HCT116 (cell line): ENCODE results near the gene MUC4. TPM values are rescaled to one million over a fixed set of nuclear protein-coding genes. Genes with fewer than 3 reads are reported as not detected.
"Not testable (repeated sequence)": the region's sequence is repeated elsewhere in the genome, so short reads cannot be mapped to it uniquely, and the experiment has no call there.

Source experiments
- ATAC-seq: fragments of 200-7000 bp; cut with Tn5 transposase; 2 replicates; pipeline ENCODE4 v1.9.1; 2020; ENCODE audit warnings: mild to moderate bottlenecking, moderate library complexity
- BruUV-seq: library from RNA; stranded (reverse); fragments of 400-500 nt; replicated peaks from 2 replicates; lab custom pipeline; 2021; lab: Mats Ljungman, UMichigan
- CTCF ChIA-PET: fragments of 300-600 bp; sonication (Branson Sonifier 250); formaldehyde crosslinking; loops from one replicate; lab custom pipeline; 2021; ENCODE audit warnings: antibody characterized with exemption; lab: Charles Lee
- POLR2A ChIA-PET: fragments of 300-600, 350-600 bp; sonication (Branson Sonifier 250); formaldehyde crosslinking; loops from one replicate; lab custom pipeline; 2021; ENCODE audit warnings: antibody characterized with exemption; lab: Charles Lee
- RAD21 ChIA-PET, 2 experiments: fragments of 300-600 bp; sonication (Branson Sonifier 250); formaldehyde crosslinking; loops; one replicate each; lab custom pipeline; 2023; ENCODE audit warnings: low total read pairs in 2 of 2; ENCODE audit not compliant: uncharacterized antibody in 2 of 2, unreplicated experiment in 2 of 2, low non-redundant PET in 1 of 2; lab: Charles Lee
- DNase-seq: peaks from one replicate; pipeline ENCODE4 v3.0.0-alpha.2; 2010; ENCODE audit warnings: low read depth, low spot score
- H2AFZ ChIP-seq: fragments of 200-600 bp; shearing (Covaris generic), sonication (generic); 2 replicates; pipeline ENCODE4 v1.6.1; 2017; ENCODE audit warnings: low read depth, mixed run types, mixed read lengths, antibody characterized with exemption, low read length; ENCODE audit not compliant: poor library complexity, severe bottlenecking
- H3K27ac ChIP-seq: 2 replicates; pipeline ENCODE4 v1.5.1; 2012; ENCODE audit warnings: low read depth, low read length
- H3K27me3 ChIP-seq: fragments of 200-600 bp; sonication (generic); 2 replicates; pipeline ENCODE4 v1.6.1; 2016; ENCODE audit warnings: mixed run types, low read length, mixed read lengths; ENCODE audit not compliant: insufficient read depth
- H3K36me3 ChIP-seq, 2 experiments: fragments of 200-500 bp in 1 of 2; fragments of 200-600 bp in 1 of 2; sonication (Bioruptor generic) in 1 of 2; sonication (generic) in 1 of 2; 2 replicates each; pipeline versions ENCODE4 v1.5.1 to v1.6.1; 2014 to 2016; ENCODE audit warnings: low read length in 2 of 2, inconsistent platforms in 1 of 2, mixed read lengths in 1 of 2, mixed run types in 1 of 2; ENCODE audit not compliant: insufficient read depth in 2 of 2, control insufficient read depth in 1 of 2
- H3K4me1 ChIP-seq, 2 experiments: fragments of 200-600 bp in 1 of 2; sonication (generic) in 1 of 2; 2 replicates each; pipeline versions ENCODE4 v1.5.1 to v1.6.1; 2012 to 2017; ENCODE audit warnings: low read length in 2 of 2, inconsistent platforms in 1 of 2, mild to moderate bottlenecking in 1 of 2, mixed read lengths in 1 of 2, mixed run types in 1 of 2, moderate library complexity in 1 of 2; ENCODE audit not compliant: insufficient read depth in 2 of 2, control insufficient read depth in 1 of 2
- H3K4me2 ChIP-seq: fragments of 200-600 bp; sonication (generic); 2 replicates; pipeline ENCODE4 v1.6.1; 2017; ENCODE audit warnings: mixed run types, low read length, mixed read lengths
- H3K4me3 ChIP-seq, 2 experiments: fragments of 200-600 bp in 1 of 2; sonication (generic) in 1 of 2; replicated peaks in 1 of 2; 2 replicates each; pipeline ENCODE4 v1.5.1; 2011 to 2016; ENCODE audit warnings: low read length in 2 of 2, control low read depth in 1 of 2, low read depth in 1 of 2, mild to moderate bottlenecking in 1 of 2, mixed read lengths in 1 of 2, mixed run types in 1 of 2
- H3K79me2 ChIP-seq: fragments of 200-600 bp; sonication (generic); 2 replicates; pipeline ENCODE4 v1.6.1; 2017; ENCODE audit warnings: mild to moderate bottlenecking, mixed run types, low read length, moderate library complexity, mixed read lengths; ENCODE audit not compliant: insufficient read depth
- H3K9ac ChIP-seq: fragments of 200-600 bp; sonication (generic); 2 replicates; pipeline ENCODE4 v1.6.1; 2016; ENCODE audit warnings: low read length, mixed read lengths
- H3K9me2 ChIP-seq: fragments of 200-600 bp; sonication (generic), shearing (Covaris generic); 2 replicates; pipeline ENCODE4 v1.6.1; 2017; ENCODE audit warnings: mixed run types, mild to moderate bottlenecking, moderate library complexity; ENCODE audit not compliant: insufficient read depth
- H3K9me3 ChIP-seq, 2 experiments: fragments of 200-500 bp in 1 of 2; fragments of 200-600 bp in 1 of 2; sonication (Bioruptor generic) in 1 of 2; sonication (generic) in 1 of 2; 2 replicates each; pipeline ENCODE4 v1.6.1; 2014 to 2017; ENCODE audit warnings: low read length in 2 of 2, mixed read lengths in 2 of 2, inconsistent platforms in 1 of 2, low read depth in 1 of 2, mild to moderate bottlenecking in 1 of 2, mixed run types in 1 of 2, moderate library complexity in 1 of 2; ENCODE audit not compliant: control insufficient read depth in 1 of 2, insufficient read depth in 1 of 2
- H4K20me1 ChIP-seq: fragments of 200-600 bp; sonication (generic), shearing (Covaris generic); 2 replicates; pipeline ENCODE4 v1.6.1; 2017; ENCODE audit warnings: mixed run types, mild to moderate bottlenecking, moderate library complexity; ENCODE audit not compliant: insufficient read depth
- CBX3 ChIP-seq: IDR thresholded peaks from 2 replicates; pipeline ENCODE4 v1.6.1; 2012; ENCODE audit warnings: low read depth
- CEBPB ChIP-seq: IDR thresholded peaks from 2 replicates; pipeline ENCODE4 v1.6.1; 2012; ENCODE audit warnings: low read depth
- POLR2A ChIP-seq: IDR thresholded peaks from 2 replicates; pipeline ENCODE4 v1.7.0; 2011; ENCODE audit warnings: borderline replicate concordance; ENCODE audit not compliant: insufficient read depth, insufficient read length; ENCODE audit errors: extremely low read depth
- SP1 ChIP-seq: IDR thresholded peaks from 2 replicates; pipeline ENCODE4 v1.6.1; 2012; ENCODE audit warnings: low read depth
- SRF ChIP-seq: IDR thresholded peaks from 2 replicates; pipeline ENCODE4 v1.6.1; 2012; ENCODE audit warnings: low read depth
- intact Hi-C: fragments of 100-400 bp; cut with micrococcal nuclease; formaldehyde crosslinking; loops from 2 replicates; pipeline ENCODE4 v1.10.0; 2022
- total RNA-seq: library from RNA; stranded (reverse); gene quantifications from one replicate; pipeline ENCODE4 v1.2.1, GENCODE V29; 2021; ENCODE audit not compliant: unreplicated experiment
- TF ChIP-seq, protein P1 (sequence below): IDR thresholded peaks from 2 replicates; pipeline ENCODE4 v1.6.1; 2012
- TF ChIP-seq, protein P2 (sequence below): IDR thresholded peaks from 2 replicates; pipeline ENCODE4 v1.6.1; 2011; ENCODE audit warnings: mild to moderate bottlenecking, low read length, moderate library complexity; ENCODE audit not compliant: insufficient replicate concordance; ENCODE audit errors: extremely low read depth
- TF ChIP-seq, protein P3 (sequence below), 3 experiments: fragments of 200-600 bp in 1 of 3; sonication (generic) in 1 of 3; IDR thresholded peaks in 2 of 3; conservative IDR thresholded peaks in 1 of 3; 2 replicates each; pipeline ENCODE4 v1.5.1; 2012 to 2017; ENCODE audit warnings: low read depth in 2 of 3, low read length in 2 of 3, antibody characterized with exemption in 1 of 3, borderline replicate concordance in 1 of 3, control low read depth in 1 of 3, mild to moderate bottlenecking in 1 of 3, mixed read lengths in 1 of 3, mixed run types in 1 of 3, moderate library complexity in 1 of 3; ENCODE audit not compliant: insufficient read depth in 1 of 3
- TF ChIP-seq, protein P4 (sequence below): IDR thresholded peaks from 2 replicates; pipeline ENCODE4 v1.6.1; 2012
- TF ChIP-seq, protein P5 (sequence below): IDR thresholded peaks from 2 replicates; pipeline ENCODE4 v1.6.1; 2012; ENCODE audit warnings: low read depth

The MUC4 gene
- total RNA-seq, 1 experiment from 2014 or later, result 0.64 TPM

DNA sequence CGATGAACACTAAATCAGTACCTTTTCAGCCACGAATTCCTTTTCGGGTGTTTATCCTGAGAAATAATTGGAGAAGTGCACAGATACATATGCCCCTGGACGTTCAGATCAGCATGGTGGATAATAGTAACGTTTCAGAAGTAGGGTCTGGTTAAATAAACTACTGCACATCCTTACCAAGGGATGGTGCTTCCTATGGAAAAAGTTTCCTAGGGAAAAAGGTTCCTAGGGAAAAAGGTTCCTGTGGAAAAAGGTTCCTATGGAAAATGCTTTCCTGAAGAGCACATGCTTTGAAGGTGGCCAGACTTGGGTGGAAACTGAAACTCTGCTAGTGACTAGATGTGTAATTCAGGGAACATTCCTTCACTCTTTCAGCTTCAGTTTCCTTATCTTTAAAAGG, 62.6 kb downstream of the MUC4 start:
- H3K27me3 ChIP-seq, H3K79me2 ChIP-seq, POLR2A ChIA-PET, BruUV-seq, H3K9me2 ChIP-seq, H2AFZ ChIP-seq, H3K9me3 ChIP-seq, RAD21 ChIA-PET, H3K36me3 ChIP-seq, H4K20me1 ChIP-seq: not testable (repeated sequence)
- intact Hi-C loops, result loop anchor here (2.0 kb wide), 1 partner anchor 128 kb away; no protein-coding TSS in a partner anchor
- ATAC-seq (peak; percentile 21; the same call in 1 of the 2 replicates), DNase-seq (peak; percentile 8)
- Histone ChIP-seq H3K4me1 (peaks cover 7 to 13% of the 10 kb centered on the region in 2 experiments; a peak in 2 of 4 replicates), H3K9ac (peak overlapping the region; percentile 28; the same call in 1 of the 2 replicates), H3K4me2 (peak overlapping the region; percentile 88), H3K27ac (0 out of 2 replicates have a peak overlapping the region, but pooled peaks have one; percentile 2), H3K4me3 (peak overlapping the region; percentile 43 to 46)
- TF ChIP-seq CBX3, result 0 out of 2 replicates have a peak, but pooled peaks have one; percentile 56
- CTCF ChIA-PET, result interaction anchor here (1.2 kb wide), 1 partner anchor 165 kb away, joined by 3 read pairs; no protein-coding TSS in a partner anchor

DNA sequence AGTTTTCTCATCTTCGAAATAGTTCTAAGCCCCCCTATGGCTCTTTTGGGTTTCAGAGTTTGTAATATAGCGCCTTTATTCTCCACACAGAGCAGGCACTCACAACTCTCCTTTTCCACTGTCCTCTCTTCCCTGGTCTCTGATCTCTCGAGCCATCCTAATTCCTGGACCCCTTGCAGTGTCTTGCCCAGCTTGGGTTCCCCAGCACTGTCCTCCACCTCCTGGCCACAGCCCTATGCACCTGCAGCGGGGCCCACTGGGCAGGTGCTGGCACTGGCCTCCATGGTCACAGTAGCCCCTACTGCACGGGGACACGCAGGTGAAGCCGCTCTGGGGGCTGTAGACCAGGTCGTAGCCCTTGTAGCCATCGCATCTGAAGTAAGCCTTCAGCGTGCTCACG, 63.1 kb downstream of the MUC4 start:
- no peak for DNase-seq
- Histone ChIP-seq H4K20me1 (no peaks in the 10 kb centered on the region), H3K27ac (0 out of 2 replicates have a peak overlapping the region, but pooled peaks have one; percentile 2), H3K4me2 (peak overlapping the region; percentile 88), H3K27me3 (no peaks in the 10 kb centered on the region), H3K9me3 (no peaks in the 10 kb centered on the region), H3K9ac (peak overlapping the region; percentile 28; the same call in 1 of the 2 replicates), H3K4me1 (peaks cover 7 to 13% of the 10 kb centered on the region in 2 experiments; a peak in 2 of 4 replicates), H3K36me3 (no peaks in the 10 kb centered on the region), H2AFZ (no peak overlapping the region), H3K4me3 (peak overlapping the region; percentile 43 to 46), H3K79me2 (no peaks in the 10 kb centered on the region), H3K9me2 (no peaks in the 10 kb centered on the region)
- ChIA-PET POLR2A (interaction anchor here (1.5 kb wide), 1 partner anchor 9 kb away, joined by 3 read pairs; no protein-coding TSS in a partner anchor), CTCF (interaction anchor here (1.2 kb wide), 1 partner anchor 166 kb away, joined by 3 read pairs; no protein-coding TSS in a partner anchor), RAD21 (no interaction called here)
- ATAC-seq, result no peak
- intact Hi-C loops, result loop anchor here (2.0 kb wide), 1 partner anchor 128 kb away; no protein-coding TSS in a partner anchor
- BruUV-seq, result TSS peak; percentile 75
- TF ChIP-seq POLR2A (no peak), SRF (no peak), CBX3 (no peak), SP1 (no peak), CEBPB (no peak)
- TF ChIP-seq, protein P1, sequence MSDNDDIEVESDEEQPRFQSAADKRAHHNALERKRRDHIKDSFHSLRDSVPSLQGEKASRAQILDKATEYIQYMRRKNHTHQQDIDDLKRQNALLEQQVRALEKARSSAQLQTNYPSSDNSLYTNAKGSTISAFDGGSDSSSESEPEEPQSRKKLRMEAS, result no peak
- TF ChIP-seq, protein P2, sequence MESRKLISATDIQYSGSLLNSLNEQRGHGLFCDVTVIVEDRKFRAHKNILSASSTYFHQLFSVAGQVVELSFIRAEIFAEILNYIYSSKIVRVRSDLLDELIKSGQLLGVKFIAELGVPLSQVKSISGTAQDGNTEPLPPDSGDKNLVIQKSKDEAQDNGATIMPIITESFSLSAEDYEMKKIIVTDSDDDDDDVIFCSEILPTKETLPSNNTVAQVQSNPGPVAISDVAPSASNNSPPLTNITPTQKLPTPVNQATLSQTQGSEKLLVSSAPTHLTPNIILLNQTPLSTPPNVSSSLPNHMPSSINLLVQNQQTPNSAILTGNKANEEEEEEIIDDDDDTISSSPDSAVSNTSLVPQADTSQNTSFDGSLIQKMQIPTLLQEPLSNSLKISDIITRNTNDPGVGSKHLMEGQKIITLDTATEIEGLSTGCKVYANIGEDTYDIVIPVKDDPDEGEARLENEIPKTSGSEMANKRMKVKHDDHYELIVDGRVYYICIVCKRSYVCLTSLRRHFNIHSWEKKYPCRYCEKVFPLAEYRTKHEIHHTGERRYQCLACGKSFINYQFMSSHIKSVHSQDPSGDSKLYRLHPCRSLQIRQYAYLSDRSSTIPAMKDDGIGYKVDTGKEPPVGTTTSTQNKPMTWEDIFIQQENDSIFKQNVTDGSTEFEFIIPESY, result no peak
- TF ChIP-seq, protein P3, sequence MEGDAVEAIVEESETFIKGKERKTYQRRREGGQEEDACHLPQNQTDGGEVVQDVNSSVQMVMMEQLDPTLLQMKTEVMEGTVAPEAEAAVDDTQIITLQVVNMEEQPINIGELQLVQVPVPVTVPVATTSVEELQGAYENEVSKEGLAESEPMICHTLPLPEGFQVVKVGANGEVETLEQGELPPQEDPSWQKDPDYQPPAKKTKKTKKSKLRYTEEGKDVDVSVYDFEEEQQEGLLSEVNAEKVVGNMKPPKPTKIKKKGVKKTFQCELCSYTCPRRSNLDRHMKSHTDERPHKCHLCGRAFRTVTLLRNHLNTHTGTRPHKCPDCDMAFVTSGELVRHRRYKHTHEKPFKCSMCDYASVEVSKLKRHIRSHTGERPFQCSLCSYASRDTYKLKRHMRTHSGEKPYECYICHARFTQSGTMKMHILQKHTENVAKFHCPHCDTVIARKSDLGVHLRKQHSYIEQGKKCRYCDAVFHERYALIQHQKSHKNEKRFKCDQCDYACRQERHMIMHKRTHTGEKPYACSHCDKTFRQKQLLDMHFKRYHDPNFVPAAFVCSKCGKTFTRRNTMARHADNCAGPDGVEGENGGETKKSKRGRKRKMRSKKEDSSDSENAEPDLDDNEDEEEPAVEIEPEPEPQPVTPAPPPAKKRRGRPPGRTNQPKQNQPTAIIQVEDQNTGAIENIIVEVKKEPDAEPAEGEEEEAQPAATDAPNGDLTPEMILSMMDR (IDR thresholded peaks at IDR 0.05 in 2 of 3, conservative IDR thresholded peaks at IDR 0.05 in 1 of 3; ENCODE audit: borderline replicate concordance in 1 of 3, insufficient read depth in 1 of 3, low read depth in 2 of 3, low read length in 2 of 3), result no peak
- TF ChIP-seq, protein P4, sequence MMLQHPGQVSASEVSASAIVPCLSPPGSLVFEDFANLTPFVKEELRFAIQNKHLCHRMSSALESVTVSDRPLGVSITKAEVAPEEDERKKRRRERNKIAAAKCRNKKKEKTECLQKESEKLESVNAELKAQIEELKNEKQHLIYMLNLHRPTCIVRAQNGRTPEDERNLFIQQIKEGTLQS, result no peak
- TF ChIP-seq, protein P5, sequence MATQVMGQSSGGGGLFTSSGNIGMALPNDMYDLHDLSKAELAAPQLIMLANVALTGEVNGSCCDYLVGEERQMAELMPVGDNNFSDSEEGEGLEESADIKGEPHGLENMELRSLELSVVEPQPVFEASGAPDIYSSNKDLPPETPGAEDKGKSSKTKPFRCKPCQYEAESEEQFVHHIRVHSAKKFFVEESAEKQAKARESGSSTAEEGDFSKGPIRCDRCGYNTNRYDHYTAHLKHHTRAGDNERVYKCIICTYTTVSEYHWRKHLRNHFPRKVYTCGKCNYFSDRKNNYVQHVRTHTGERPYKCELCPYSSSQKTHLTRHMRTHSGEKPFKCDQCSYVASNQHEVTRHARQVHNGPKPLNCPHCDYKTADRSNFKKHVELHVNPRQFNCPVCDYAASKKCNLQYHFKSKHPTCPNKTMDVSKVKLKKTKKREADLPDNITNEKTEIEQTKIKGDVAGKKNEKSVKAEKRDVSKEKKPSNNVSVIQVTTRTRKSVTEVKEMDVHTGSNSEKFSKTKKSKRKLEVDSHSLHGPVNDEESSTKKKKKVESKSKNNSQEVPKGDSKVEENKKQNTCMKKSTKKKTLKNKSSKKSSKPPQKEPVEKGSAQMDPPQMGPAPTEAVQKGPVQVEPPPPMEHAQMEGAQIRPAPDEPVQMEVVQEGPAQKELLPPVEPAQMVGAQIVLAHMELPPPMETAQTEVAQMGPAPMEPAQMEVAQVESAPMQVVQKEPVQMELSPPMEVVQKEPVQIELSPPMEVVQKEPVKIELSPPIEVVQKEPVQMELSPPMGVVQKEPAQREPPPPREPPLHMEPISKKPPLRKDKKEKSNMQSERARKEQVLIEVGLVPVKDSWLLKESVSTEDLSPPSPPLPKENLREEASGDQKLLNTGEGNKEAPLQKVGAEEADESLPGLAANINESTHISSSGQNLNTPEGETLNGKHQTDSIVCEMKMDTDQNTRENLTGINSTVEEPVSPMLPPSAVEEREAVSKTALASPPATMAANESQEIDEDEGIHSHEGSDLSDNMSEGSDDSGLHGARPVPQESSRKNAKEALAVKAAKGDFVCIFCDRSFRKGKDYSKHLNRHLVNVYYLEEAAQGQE, result no peak
